Measurements from ENCODE around the gene GPX6. TPM values are rescaled to one million over a fixed set of nuclear protein-coding genes. Genes with fewer than 3 reads are reported as not detected.

Gene GPX6
- total RNA-seq, 1 experiment from 2014 or later: not detected

DNA sequence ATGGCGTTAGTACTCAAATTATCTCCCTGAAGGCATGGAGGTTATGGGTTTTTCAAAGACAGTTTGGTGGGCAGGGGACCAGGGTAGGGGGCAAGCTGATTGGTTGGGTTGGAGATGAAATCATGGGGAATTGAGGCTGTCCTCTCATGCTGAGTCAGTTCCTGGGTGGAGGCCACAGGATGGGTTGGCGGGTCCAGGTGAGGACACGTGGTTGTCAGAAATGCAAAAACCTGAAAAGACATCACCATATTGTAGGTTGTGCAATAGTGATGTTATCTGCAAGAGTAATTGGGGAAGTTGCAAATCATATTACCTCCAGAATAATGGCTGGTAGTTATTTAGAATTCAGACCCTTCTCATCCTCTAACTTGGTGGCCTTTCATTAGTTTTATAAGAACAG lies 30.1 kb downstream of the GPX6 start:
- H4K8ac ChIP-seq (replicated peaks; ENCODE audit: insufficient read length, low read depth, low read length): no peak overlapping the region
- no peaks in the 10 kb centered on the region for H3K36me3 Mint-ChIP-seq (ENCODE audit: insufficient read depth in 1 of 3, low read depth in 3 of 3)
- no peaks in the 10 kb centered on the region for H3K27me3 ChIP-seq (ENCODE audit: insufficient read depth, low read length)
- no peak for TF ChIP-seq CTCF (conservative IDR thresholded peaks at IDR 0.05)
- no peak overlapping the region for H2BK5ac ChIP-seq (ENCODE audit: insufficient read length, low read length)
- no peaks in the 10 kb centered on the region for H3K9me3 Mint-ChIP-seq
- no peaks in the 10 kb centered on the region for H3K9me3 ChIP-seq (ENCODE audit: control insufficient read depth, low read depth, low read length)
- H3K79me1 ChIP-seq (ENCODE audit: insufficient read depth, low read depth, low read length, poor library complexity, severe bottlenecking): no peaks in the 10 kb centered on the region
- H2BK15ac ChIP-seq (ENCODE audit: low read depth, low read length): no peak overlapping the region
- no peak overlapping the region for H2AFZ ChIP-seq (ENCODE audit: low read length)
- no peaks in the 10 kb centered on the region for H3K79me2 ChIP-seq (ENCODE audit: insufficient read depth, low read length)
- no peak overlapping the region for H3K56ac ChIP-seq (ENCODE audit: insufficient read length, low read depth, low read length)
- H3K4me2 ChIP-seq (ENCODE audit: insufficient read depth, insufficient read length, low read length): no peak overlapping the region
- H3K9ac ChIP-seq (ENCODE audit: extremely low read depth, insufficient read length, low read length): no peak overlapping the region
- H3K4me1 ChIP-seq (ENCODE audit: insufficient read depth, low read length): no peaks in the 10 kb centered on the region
- H2BK120ac ChIP-seq (ENCODE audit: low read depth, low read length, poor library complexity, severe bottlenecking): no peak overlapping the region
- no peak overlapping the region for H3T11ph ChIP-seq (ENCODE audit: low read length)
- peaks cover 18% of the 10 kb centered on the region for H3K27me3 Mint-ChIP-seq (ENCODE audit: low read depth)
- H2BK20ac ChIP-seq (ENCODE audit: low read depth, low read length, poor library complexity, severe bottlenecking): no peak overlapping the region
- H2AK5ac ChIP-seq (ENCODE audit: insufficient read length, low read length): no peak overlapping the region
- H3K23ac ChIP-seq (ENCODE audit: insufficient read length, low read depth, low read length): no peak overlapping the region
- no peak overlapping the region for H3K18ac ChIP-seq (ENCODE audit: insufficient read length, low read depth, low read length)
- no peak overlapping the region for H4K91ac ChIP-seq (ENCODE audit: insufficient read length, low read depth, low read length)
- H2BK12ac ChIP-seq (ENCODE audit: insufficient read length, low read depth, low read length): no peak overlapping the region
- H3K4me1 Mint-ChIP-seq: peaks cover 4% of the 10 kb centered on the region in 2 experiments
- DNase-seq: no peak
- H3K14ac ChIP-seq (ENCODE audit: insufficient read depth, low read length): no peak overlapping the region
- no peak overlapping the region for H4K5ac ChIP-seq (ENCODE audit: insufficient read length, low read depth, low read length)
- no peak overlapping the region for H3K27ac Mint-ChIP-seq
- H4K20me1 ChIP-seq (ENCODE audit: control insufficient read depth, insufficient read depth, insufficient read length): no peaks in the 10 kb centered on the region
- H3K23me2 ChIP-seq (ENCODE audit: insufficient read length, low read depth, low read length, poor library complexity, severe bottlenecking): peaks cover 8% of the 10 kb centered on the region
- H3K4ac ChIP-seq (ENCODE audit: low read depth, low read length): no peak overlapping the region
- H3K27ac ChIP-seq (ENCODE audit: insufficient read length, low read depth, low read length): no peak overlapping the region
- no CpG with 5 or more reads among the region's 3 CpGs for WGBS (ENCODE audit: extremely low coverage, insufficient read length, low lambda C conversion rate)
- no peak overlapping the region for H3K4me3 Mint-ChIP-seq

All from H9 (cell line).